Measurements from ENCODE around the gene ZG16. TPM values are rescaled to one million over a fixed set of nuclear protein-coding genes. Genes with fewer than 3 reads are reported as not detected.
A peak's percentile ranks its signal among the peaks of the same experiment; 100 is the strongest.

The ZG16 gene
- total and polyA plus RNA-seq, 9 of the 15 experiments (the other 6 are each of a cell fraction or from before 2014, with no cell fraction given) = 0.04 TPM; not detected in 8

DNA sequence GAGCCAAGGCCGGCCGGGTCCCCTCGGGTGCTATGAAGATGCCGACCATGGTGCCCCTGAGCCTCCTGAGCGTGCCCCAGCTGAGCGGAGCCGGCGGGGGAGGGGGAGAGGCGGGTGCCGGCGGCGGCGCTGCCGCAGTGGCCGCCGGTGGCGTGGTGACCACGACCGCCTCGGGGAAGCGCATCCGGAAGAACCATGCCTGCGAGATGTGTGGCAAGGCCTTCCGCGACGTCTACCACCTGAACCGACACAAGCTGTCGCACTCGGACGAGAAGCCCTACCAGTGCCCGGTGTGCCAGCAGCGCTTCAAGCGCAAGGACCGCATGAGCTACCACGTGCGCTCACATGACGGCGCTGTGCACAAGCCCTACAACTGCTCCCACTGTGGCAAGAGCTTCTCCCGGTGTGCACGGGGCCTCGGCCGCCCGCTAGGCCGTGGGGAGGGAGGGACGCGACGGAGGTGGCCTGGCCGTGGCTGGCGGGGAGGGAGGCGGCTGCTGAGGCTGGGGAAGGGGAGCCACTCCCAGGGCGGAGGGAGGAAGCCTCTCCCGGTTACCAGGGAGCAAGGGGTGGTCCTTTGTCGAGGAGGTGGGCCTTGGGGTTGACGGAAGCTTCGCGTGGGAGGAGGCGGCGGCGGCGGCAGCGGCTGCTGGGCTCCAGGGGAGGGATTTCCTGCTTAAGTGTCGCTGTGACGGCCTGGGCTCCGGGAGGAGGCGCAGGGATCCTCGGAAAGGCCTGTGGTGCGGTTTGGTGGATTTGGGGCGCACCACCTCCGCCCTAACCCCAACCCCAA lies 29.6 kb downstream of the ZG16 start (continued):
- TF ChIP-seq, protein P1, sequence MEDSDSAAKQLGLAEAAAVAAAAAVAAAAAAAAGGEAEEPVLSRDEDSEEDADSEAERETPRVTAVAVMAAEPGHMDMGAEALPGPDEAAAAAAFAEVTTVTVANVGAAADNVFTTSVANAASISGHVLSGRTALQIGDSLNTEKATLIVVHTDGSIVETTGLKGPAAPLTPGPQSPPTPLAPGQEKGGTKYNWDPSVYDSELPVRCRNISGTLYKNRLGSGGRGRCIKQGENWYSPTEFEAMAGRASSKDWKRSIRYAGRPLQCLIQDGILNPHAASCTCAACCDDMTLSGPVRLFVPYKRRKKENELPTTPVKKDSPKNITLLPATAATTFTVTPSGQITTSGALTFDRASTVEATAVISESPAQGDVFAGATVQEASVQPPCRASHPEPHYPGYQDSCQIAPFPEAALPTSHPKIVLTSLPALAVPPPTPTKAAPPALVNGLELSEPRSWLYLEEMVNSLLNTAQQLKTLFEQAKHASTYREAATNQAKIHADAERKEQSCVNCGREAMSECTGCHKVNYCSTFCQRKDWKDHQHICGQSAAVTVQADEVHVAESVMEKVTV (CRISPR knock-in tag; IDR thresholded peaks at IDR 0.05) = no peak
- no peak for TF ChIP-seq SMARCB1 (IDR thresholded peaks at IDR 0.05; ENCODE audit: insufficient read length, low read depth)
- TF ChIP-seq, protein P2, sequence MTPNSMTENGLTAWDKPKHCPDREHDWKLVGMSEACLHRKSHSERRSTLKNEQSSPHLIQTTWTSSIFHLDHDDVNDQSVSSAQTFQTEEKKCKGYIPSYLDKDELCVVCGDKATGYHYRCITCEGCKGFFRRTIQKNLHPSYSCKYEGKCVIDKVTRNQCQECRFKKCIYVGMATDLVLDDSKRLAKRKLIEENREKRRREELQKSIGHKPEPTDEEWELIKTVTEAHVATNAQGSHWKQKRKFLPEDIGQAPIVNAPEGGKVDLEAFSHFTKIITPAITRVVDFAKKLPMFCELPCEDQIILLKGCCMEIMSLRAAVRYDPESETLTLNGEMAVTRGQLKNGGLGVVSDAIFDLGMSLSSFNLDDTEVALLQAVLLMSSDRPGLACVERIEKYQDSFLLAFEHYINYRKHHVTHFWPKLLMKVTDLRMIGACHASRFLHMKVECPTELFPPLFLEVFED (CRISPR knock-in tag; conservative IDR thresholded peaks at IDR 0.05) = no peak
- peak; percentile 41; the same call in 1 of the 2 replicates for TF ChIP-seq TARDBP (IDR thresholded peaks at IDR 0.05)
- peak; percentile 83 for TF ChIP-seq ZNF232 (CRISPR knock-in tag; IDR thresholded peaks at IDR 0.05)
- TF ChIP-seq, protein P3, sequence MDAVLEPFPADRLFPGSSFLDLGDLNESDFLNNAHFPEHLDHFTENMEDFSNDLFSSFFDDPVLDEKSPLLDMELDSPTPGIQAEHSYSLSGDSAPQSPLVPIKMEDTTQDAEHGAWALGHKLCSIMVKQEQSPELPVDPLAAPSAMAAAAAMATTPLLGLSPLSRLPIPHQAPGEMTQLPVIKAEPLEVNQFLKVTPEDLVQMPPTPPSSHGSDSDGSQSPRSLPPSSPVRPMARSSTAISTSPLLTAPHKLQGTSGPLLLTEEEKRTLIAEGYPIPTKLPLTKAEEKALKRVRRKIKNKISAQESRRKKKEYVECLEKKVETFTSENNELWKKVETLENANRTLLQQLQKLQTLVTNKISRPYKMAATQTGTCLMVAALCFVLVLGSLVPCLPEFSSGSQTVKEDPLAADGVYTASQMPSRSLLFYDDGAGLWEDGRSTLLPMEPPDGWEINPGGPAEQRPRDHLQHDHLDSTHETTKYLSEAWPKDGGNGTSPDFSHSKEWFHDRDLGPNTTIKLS (IDR thresholded peaks at IDR 0.05; ENCODE audit: borderline replicate concordance, low read depth) = 0 out of 2 replicates have a peak, but pooled peaks have one; percentile 56
- no peak; the same call in 1 of the 2 replicates for TF ChIP-seq GTF2F1 (IDR thresholded peaks at IDR 0.05; ENCODE audit: low read depth, low read length)
- peak; percentile 62; the same call in 1 of the 2 replicates for TF ChIP-seq MEF2D (tag; conservative IDR thresholded peaks at IDR 0.05; ENCODE audit: low read depth)
- peak; percentile 88 to 91 for TF ChIP-seq MAZ (CRISPR knock-in tag; conservative IDR thresholded peaks at IDR 0.05 in 1 of 2, IDR thresholded peaks at IDR 0.05 in 1 of 2)
- peak; percentile 53; the same call in 1 of the 2 replicates for TF ChIP-seq ELF1 (tag; IDR thresholded peaks at IDR 0.05)
- TF ChIP-seq, protein P4, sequence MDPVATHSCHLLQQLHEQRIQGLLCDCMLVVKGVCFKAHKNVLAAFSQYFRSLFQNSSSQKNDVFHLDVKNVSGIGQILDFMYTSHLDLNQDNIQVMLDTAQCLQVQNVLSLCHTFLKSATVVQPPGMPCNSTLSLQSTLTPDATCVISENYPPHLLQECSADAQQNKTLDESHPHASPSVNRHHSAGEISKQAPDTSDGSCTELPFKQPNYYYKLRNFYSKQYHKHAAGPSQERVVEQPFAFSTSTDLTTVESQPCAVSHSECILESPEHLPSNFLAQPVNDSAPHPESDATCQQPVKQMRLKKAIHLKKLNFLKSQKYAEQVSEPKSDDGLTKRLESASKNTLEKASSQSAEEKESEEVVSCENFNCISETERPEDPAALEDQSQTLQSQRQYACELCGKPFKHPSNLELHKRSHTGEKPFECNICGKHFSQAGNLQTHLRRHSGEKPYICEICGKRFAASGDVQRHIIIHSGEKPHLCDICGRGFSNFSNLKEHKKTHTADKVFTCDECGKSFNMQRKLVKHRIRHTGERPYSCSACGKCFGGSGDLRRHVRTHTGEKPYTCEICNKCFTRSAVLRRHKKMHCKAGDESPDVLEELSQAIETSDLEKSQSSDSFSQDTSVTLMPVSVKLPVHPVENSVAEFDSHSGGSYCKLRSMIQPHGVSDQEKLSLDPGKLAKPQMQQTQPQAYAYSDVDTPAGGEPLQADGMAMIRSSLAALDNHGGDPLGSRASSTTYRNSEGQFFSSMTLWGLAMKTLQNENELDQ (CRISPR knock-in tag; IDR thresholded peaks at IDR 0.05; ENCODE audit: borderline replicate concordance) = peak; percentile 93; the same call in 1 of the 2 replicates
- TF ChIP-seq GABPB1 (CRISPR knock-in tag; IDR thresholded peaks at IDR 0.05) = peak; percentile 86
- peak; percentile 90; the same call in 1 of the 2 replicates for TF ChIP-seq MTA3 (IDR thresholded peaks at IDR 0.05; ENCODE audit: borderline replicate concordance)
- TF ChIP-seq SRSF1 (IDR thresholded peaks at IDR 0.05; ENCODE audit: low read depth, low read length) = 0 out of 2 replicates have a peak, but pooled peaks have one; percentile 55
- no peak for TF ChIP-seq TAF9B (IDR thresholded peaks at IDR 0.05; ENCODE audit: partially characterized antibody)
- TF ChIP-seq BACH1 (tag; IDR thresholded peaks at IDR 0.05) = no peak
- TF ChIP-seq PTBP1 (IDR thresholded peaks at IDR 0.05; ENCODE audit: low read depth, low read length) = 0 out of 2 replicates have a peak, but pooled peaks have one; percentile 18
- no peak for TF ChIP-seq KDM4B (IDR thresholded peaks at IDR 0.05; ENCODE audit: borderline replicate concordance in 2 of 2, low read depth in 1 of 2)
